Activated CD4-positive, alpha-beta T cell treated with anti-CD3 and anti-CD28 coated beads for 1 hour (primary cell): Measurements from ENCODE around the gene NAA80.

Experiments
- DNase-seq: peaks from one replicate; pipeline ENCODE4 v3.0.0-alpha.2; 2020

The NAA80 gene

GRCh38 chr3:50298836-50299637 lies at the start of gene NAA80, which contains the start of gene HYAL3:
NAA80 (minus strand) TSS chr3:50299405; CDS start chr3:50297463, 1,942 bp downstream.
HYAL3 (minus strand) TSS chr3:50299405; CDS start chr3:50295602, 3,803 bp downstream.
- DNase-seq, result peak; percentile 99

GRCh38 chr3:50347187-50347813 lies 48.1 kb upstream of the NAA80 start:
- DNase-seq, result peak; percentile 72

- peak; percentile 66 for DNase-seq
These were observed 46.5 kb upstream of the NAA80 start, which contains the start of gene ZMYND10 for GRCh38 chr3:50345586-50346234. ZMYND10 (minus strand) TSS chr3:50345732; CDS start chr3:50345579, 153 bp downstream.

- no peak for DNase-seq
These were observed 45.8 kb upstream of the NAA80 start for GRCh38 chr3:50345008-50345407.

GRCh38 chr3:50342813-50343633 lies 43.8 kb upstream of the NAA80 start:
- no peak for DNase-seq

GRCh38 chr3:50341996-50342650 lies 42.9 kb upstream of the NAA80 start:
- DNase-seq, result no peak

- DNase-seq, result no peak
These were observed 42.3 kb upstream of the NAA80 start for GRCh38 chr3:50341537-50341936.

- no peak for DNase-seq
These were observed 41.5 kb upstream of the NAA80 start, which contains the start of gene RASSF1 for GRCh38 chr3:50340448-50341329. RASSF1 (minus strand) TSS chr3:50340836; CDS start chr3:50340805, 31 bp downstream.

GRCh38 chr3:50340147-50340447 lies 40.9 kb upstream of the NAA80 start:
- DNase-seq, result no peak

- DNase-seq, result no peak
These were observed 40.4 kb upstream of the NAA80 start for GRCh38 chr3:50339485-50340146.

- DNase-seq, result no peak
These were observed 39.8 kb upstream of the NAA80 start for GRCh38 chr3:50338965-50339364.

- peak; percentile 87 for DNase-seq
These were observed 38.1 kb upstream of the NAA80 start for GRCh38 chr3:50337175-50337861.

GRCh38 chr3:50336452-50337174 lies 37.4 kb upstream of the NAA80 start:
- DNase-seq, result no peak

- no peak for DNase-seq
These were observed 35.3 kb upstream of the NAA80 start for GRCh38 chr3:50334339-50335075.

GRCh38 chr3:50333744-50334328 lies 34.6 kb upstream of the NAA80 start:
- no peak for DNase-seq

GRCh38 chr3:50331364-50331907 lies 32.2 kb upstream of the NAA80 start:
- DNase-seq, result no peak

GRCh38 chr3:50330330-50330729 lies 31.1 kb upstream of the NAA80 start:
- DNase-seq, result no peak
